ENCODE data around the gene MICAL3. TPM values are rescaled to one million over a fixed set of nuclear protein-coding genes. Genes with fewer than 3 reads are reported as not detected.

Gene MICAL3
- total and polyA plus RNA-seq, 9 of the 15 experiments (the other 6 are each of a cell fraction or from before 2014, with no cell fraction given), result 0.53 to 32.1 (median 12.3) TPM

GRCh38 chr22:17860220-17860965 lies 164.0 kb downstream of the MICAL3 start:
- BruUV-seq (replicated peaks), result no TSS peak
- POLR2A ChIA-PET, result interaction anchor here (1.2 kb wide), 2 partner anchors 8 to 16 kb away, joined by 3 to 7 read pairs; no protein-coding TSS in a partner anchor
- TF ChIP-seq ZKSCAN1 (IDR thresholded peaks at IDR 0.05; ENCODE audit: low read depth, low read length) (no peak), ARID4B (CRISPR knock-in tag; IDR thresholded peaks at IDR 0.05) (no peak), ZFPM2 (CRISPR knock-in tag; IDR thresholded peaks at IDR 0.05) (no peak), GATA2 (CRISPR knock-in tag; IDR thresholded peaks at IDR 0.05) (no peak), SAFB2 (IDR thresholded peaks at IDR 0.05; ENCODE audit: borderline replicate concordance, low read depth, low read length, severe bottlenecking) (no peak), CXXC5 (CRISPR knock-in tag; IDR thresholded peaks at IDR 0.05) (no peak), BACH1 (tag; IDR thresholded peaks at IDR 0.05) (no peak), CREBBP (IDR thresholded peaks at IDR 0.05; ENCODE audit: low read depth, low read length) (no peak), JUND (IDR thresholded peaks at IDR 0.05; ENCODE audit: borderline replicate concordance, low read depth, low read length) (no peak), JUND (tag; IDR thresholded peaks at IDR 0.05; ENCODE audit: borderline replicate concordance, low read depth, low read length) (no peak)

More at GRCh38 chr22:17860220-17860965, 164.0 kb downstream of the MICAL3 start:
- H3K79me2 ChIP-seq (ENCODE audit: control insufficient read depth, insufficient read depth, low read length), result no peaks in the 10 kb centered on the region
- no peak overlapping the region for H3K4me3 ChIP-seq
- H3K9me1 ChIP-seq (ENCODE audit: control insufficient read depth, insufficient read depth, low read length), result no peaks in the 10 kb centered on the region
- H3K9me3 ChIP-seq (replicated peaks; ENCODE audit: control insufficient read depth, insufficient read depth, low read depth, low read length), result no peaks in the 10 kb centered on the region
- 85% methylated on average over 23 of the region's 23 CpGs for WGBS (ENCODE audit: insufficient coverage, low coverage, missing lambda C conversion rate)
- H3K27ac ChIP-seq (ENCODE audit: extremely low read depth, low read depth, low read length), result no peak overlapping the region
- peaks cover 12% of the 10 kb centered on the region; the same call in 1 of the 3 replicates for H3K36me3 ChIP-seq (ENCODE audit: control insufficient read depth, insufficient read depth, low read length)
- no peak overlapping the region for H3K4me2 ChIP-seq (ENCODE audit: insufficient read depth, low read length)
- FAIRE-seq (no peak), DNase-seq (ENCODE audit: extremely low read depth in 1 of 4, low spot score in 3 of 4) (no peak), ATAC-seq (no peak)
- in situ Hi-C loops (cut with MboI), result no loop called here
- H4K20me1 ChIP-seq (replicated peaks; ENCODE audit: control insufficient read depth, insufficient read depth, low read length), result no peaks in the 10 kb centered on the region
- no peaks in the 10 kb centered on the region for H3K27me3 ChIP-seq (ENCODE audit: control insufficient read depth in 2 of 2, insufficient read depth in 2 of 2, low read length in 2 of 2)
- H3K9ac ChIP-seq (ENCODE audit: insufficient read depth in 1 of 2, low read depth in 2 of 2, low read length in 2 of 2), result no peak overlapping the region; a peak in 1 of 4 replicates
- H3K4me1 ChIP-seq (replicated peaks in 1 of 2; ENCODE audit: control insufficient read depth in 2 of 2, insufficient read depth in 2 of 2, low read length in 2 of 2), result peaks cover 0 to 5% of the 10 kb centered on the region in 2 experiments; a peak in 1 of 5 replicates
- CTCF ChIA-PET (ENCODE audit: low intra/inter-chr PET ratio), result no interaction called here
- intact Hi-C loops (cut with micrococcal nuclease), result no loop called here
- no peak overlapping the region for H2AFZ ChIP-seq (ENCODE audit: low read depth, low read length)

All from K562 (cell line).